HG03460 (cell line): Measurements from ENCODE around the gene TENM4.

Experiments used
- ATAC-seq: cut with Tn5 transposase; IDR thresholded peaks from one replicate; pipeline ENCODE4 v1.9.1; 2021; ENCODE audit not compliant: unreplicated experiment

The TENM4 gene

GRCh38 chr11:79309407-79309806 is 131.4 kb downstream of the TENM4 start:
- no peak for ATAC-seq

- no peak for ATAC-seq
Measured at GRCh38 chr11:79308429-79308828, 132.4 kb downstream of the TENM4 start.

- ATAC-seq: no peak
Measured at GRCh38 chr11:79304599-79305212, 136.1 kb downstream of the TENM4 start.

GRCh38 chr11:79296141-79296540 is 144.7 kb downstream of the TENM4 start:
- ATAC-seq: no peak

GRCh38 chr11:79294845-79295731 is 145.7 kb downstream of the TENM4 start:
- ATAC-seq: no peak

GRCh38 chr11:79291948-79292347 is 148.9 kb downstream of the TENM4 start:
- no peak for ATAC-seq

GRCh38 chr11:79290761-79291160 is 150.1 kb downstream of the TENM4 start:
- ATAC-seq: no peak

GRCh38 chr11:79287952-79288351 is 152.9 kb downstream of the TENM4 start:
- ATAC-seq: no peak

- ATAC-seq: no peak
Measured at GRCh38 chr11:79285756-79286155, 155.1 kb downstream of the TENM4 start.

- ATAC-seq: no peak
Measured at GRCh38 chr11:79276736-79277325, 164.0 kb downstream of the TENM4 start.

GRCh38 chr11:79274636-79275331 is 166.0 kb downstream of the TENM4 start:
- ATAC-seq: no peak

- no peak for ATAC-seq
Measured at GRCh38 chr11:79273781-79274180, 167.0 kb downstream of the TENM4 start.

GRCh38 chr11:79269611-79270307 is 171.1 kb downstream of the TENM4 start:
- no peak for ATAC-seq

GRCh38 chr11:79266396-79266795 is 174.4 kb downstream of the TENM4 start:
- ATAC-seq: no peak

- ATAC-seq: no peak
Measured at GRCh38 chr11:79265756-79266322, 175.0 kb downstream of the TENM4 start.

- no peak for ATAC-seq
Measured at GRCh38 chr11:79264284-79264683, 176.5 kb downstream of the TENM4 start.

GRCh38 chr11:79263001-79263400 is 177.8 kb downstream of the TENM4 start:
- ATAC-seq: no peak

- no peak for ATAC-seq
Measured at GRCh38 chr11:79262221-79262620, 178.6 kb downstream of the TENM4 start.

- no peak for ATAC-seq
Measured at GRCh38 chr11:79261684-79262083, 179.1 kb downstream of the TENM4 start.

- no peak for ATAC-seq
Measured at GRCh38 chr11:79259800-79260199, 181.0 kb downstream of the TENM4 start.
